ENCODE data around the gene MAST4. TPM values are rescaled to one million over a fixed set of nuclear protein-coding genes. Genes with fewer than 3 reads are reported as not detected.

MAST4 gene
- total and polyA plus RNA-seq, 2 experiments from 2014 or later: 4.2 to 6.0 TPM

DNA sequence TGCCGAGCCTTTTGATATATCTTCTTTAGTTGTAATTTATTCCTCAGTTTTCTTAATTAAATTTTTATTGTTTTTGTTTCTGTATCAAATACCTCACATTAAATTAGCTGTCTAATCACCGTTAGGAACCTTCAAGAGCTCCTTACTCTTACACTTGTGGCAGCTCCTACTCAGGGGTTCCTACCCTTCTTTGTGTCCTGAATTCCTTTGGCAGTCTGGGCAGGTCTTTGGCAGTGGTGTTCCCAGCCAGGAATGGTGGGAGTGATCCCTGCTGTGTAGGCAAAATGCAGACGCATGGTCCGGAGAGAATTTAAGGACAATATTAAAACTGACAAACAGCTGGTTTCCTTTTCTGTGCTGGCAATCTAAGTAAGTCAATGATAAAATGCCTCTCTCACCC is 41.8 kb downstream of the MAST4 start:
- H2AFZ ChIP-seq: no peak overlapping the region

DNA sequence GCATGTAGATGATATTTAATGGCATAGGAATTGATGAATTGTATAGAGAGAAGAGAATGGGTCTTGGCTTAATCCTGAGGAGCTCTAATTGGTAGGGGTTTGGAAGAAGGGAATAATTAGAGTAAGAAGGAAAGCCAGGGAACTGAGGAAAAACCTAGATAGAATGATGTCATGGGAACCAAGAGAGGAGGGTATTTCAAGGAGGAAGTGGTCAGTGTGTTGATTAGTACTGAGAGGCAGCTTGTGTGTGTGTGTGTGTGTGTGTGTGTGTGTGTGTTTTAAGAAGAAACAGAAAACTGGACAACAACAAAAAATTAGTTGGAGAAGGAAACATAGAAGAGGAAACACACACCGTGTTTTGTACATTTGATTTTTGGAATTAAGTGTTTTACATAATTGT is 42.8 kb downstream of the MAST4 start:
- Histone ChIP-seq H3K9me2 (ENCODE audit: insufficient read depth) (no peaks in the 10 kb centered on the region), H3K4me3 (no peak overlapping the region), H4K20me1 (ENCODE audit: insufficient read depth) (no peaks in the 10 kb centered on the region), H3K4me1 (ENCODE audit: insufficient read depth) (no peaks in the 10 kb centered on the region), H3K4me2 (ENCODE audit: unreplicated experiment) (no peak overlapping the region), H3K9me3 (ENCODE audit: low read depth) (no peaks in the 10 kb centered on the region), H3K27me3 (replicated peaks; ENCODE audit: insufficient read depth) (no peaks in the 10 kb centered on the region), H3F3A (ENCODE audit: insufficient read depth) (no peaks in the 10 kb centered on the region), H2AFZ (no peak overlapping the region), H3K27ac (no peak overlapping the region), H3K79me2 (ENCODE audit: insufficient read depth) (no peaks in the 10 kb centered on the region), H3K36me3 (ENCODE audit: low read depth) (no peaks in the 10 kb centered on the region), H3K9ac (no peak overlapping the region)
- in situ Hi-C loops (cut with MboI): no loop called here
- TF ChIP-seq EZH2phosphoT487 (IDR thresholded peaks at IDR 0.05; ENCODE audit: insufficient read depth, low read depth): no peak
- TF ChIP-seq EZH2 (IDR thresholded peaks at IDR 0.05; ENCODE audit: insufficient read depth, poor library complexity, severe bottlenecking): no peak
- no peak for DNase-seq
- 82 to 93% methylated on average over 1 of the region's 1 CpG for WGBS, 2 experiments (ENCODE audit: low coverage in 1 of 2, low lambda C conversion rate in 2 of 2, missing lambda C conversion rate in 2 of 2)

More for the DNA sequence above, 41.8 kb downstream of the MAST4 start:
- Histone ChIP-seq H3K4me1 (ENCODE audit: insufficient read depth) (no peaks in the 10 kb centered on the region), H3K27ac (no peak overlapping the region), H3K4me3 (no peak overlapping the region), H3K9me2 (ENCODE audit: insufficient read depth) (no peaks in the 10 kb centered on the region), H3K9ac (no peak overlapping the region), H3F3A (ENCODE audit: insufficient read depth) (no peaks in the 10 kb centered on the region), H3K36me3 (ENCODE audit: low read depth) (no peaks in the 10 kb centered on the region), H3K4me2 (ENCODE audit: unreplicated experiment) (no peak overlapping the region), H3K27me3 (replicated peaks; ENCODE audit: insufficient read depth) (no peaks in the 10 kb centered on the region), H4K20me1 (ENCODE audit: insufficient read depth) (no peaks in the 10 kb centered on the region), H3K9me3 (ENCODE audit: low read depth) (no peaks in the 10 kb centered on the region), H3K79me2 (ENCODE audit: insufficient read depth) (no peaks in the 10 kb centered on the region)
- WGBS, 2 experiments (ENCODE audit: low coverage in 1 of 2, low lambda C conversion rate in 2 of 2, missing lambda C conversion rate in 2 of 2): 41 to 51% methylated on average over 4 of the region's 4 CpGs
- in situ Hi-C loops (cut with MboI): no loop called here
- TF ChIP-seq EZH2phosphoT487 (IDR thresholded peaks at IDR 0.05; ENCODE audit: insufficient read depth, low read depth) (no peak), EZH2 (IDR thresholded peaks at IDR 0.05; ENCODE audit: insufficient read depth, poor library complexity, severe bottlenecking) (no peak)
- no peak for DNase-seq

DNA sequence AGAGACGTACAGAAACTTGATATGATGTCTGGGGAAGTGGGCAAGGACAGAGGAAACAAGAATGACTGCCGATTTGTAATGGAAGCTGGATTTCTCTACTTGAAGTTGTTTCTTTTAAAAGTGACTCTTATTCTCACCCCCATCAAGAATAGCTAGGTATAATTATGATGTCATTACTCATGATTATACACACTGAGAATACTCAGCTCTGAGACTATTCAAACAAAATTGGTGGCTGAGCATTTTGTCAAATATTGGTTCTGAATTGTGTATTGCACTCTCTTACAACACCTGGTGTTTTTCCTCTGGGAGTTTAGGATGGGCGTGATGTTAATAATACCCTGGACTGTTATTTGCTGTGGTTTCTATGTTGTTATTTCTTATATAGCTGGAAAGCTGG is 46.3 kb downstream of the MAST4 start:
- DNase-seq: no peak
- WGBS, 2 experiments (ENCODE audit: low coverage in 1 of 2, low lambda C conversion rate in 2 of 2, missing lambda C conversion rate in 2 of 2): 77 to 80% methylated on average over 3 of the region's 3 CpGs
- no peaks in the 10 kb centered on the region for H3K79me2 ChIP-seq (ENCODE audit: insufficient read depth)

GRCh38 chr5:66643387-66643786 is 47.2 kb downstream of the MAST4 start:
- TF ChIP-seq EZH2 (IDR thresholded peaks at IDR 0.05; ENCODE audit: insufficient read depth, poor library complexity, severe bottlenecking) (no peak), EZH2phosphoT487 (IDR thresholded peaks at IDR 0.05; ENCODE audit: insufficient read depth, low read depth) (no peak)
- Histone ChIP-seq H3K4me3 (peak overlapping the region; percentile 10; the same call in 1 of the 2 replicates), H3K9me2 (ENCODE audit: insufficient read depth) (no peaks in the 10 kb centered on the region; the same call in 1 of the 2 replicates), H3K4me1 (ENCODE audit: insufficient read depth) (peaks cover 6% of the 10 kb centered on the region), H3K27ac (no peak overlapping the region), H3K9ac (no peak overlapping the region), H3K36me3 (ENCODE audit: low read depth) (no peaks in the 10 kb centered on the region), H3K4me2 (ENCODE audit: unreplicated experiment) (no peak overlapping the region), H3K9me3 (ENCODE audit: low read depth) (no peaks in the 10 kb centered on the region), H3F3A (ENCODE audit: insufficient read depth) (no peaks in the 10 kb centered on the region), H4K20me1 (ENCODE audit: insufficient read depth) (no peaks in the 10 kb centered on the region), H2AFZ (peak overlapping the region; percentile 52), H3K79me2 (ENCODE audit: insufficient read depth) (no peaks in the 10 kb centered on the region), H3K27me3 (replicated peaks; ENCODE audit: insufficient read depth) (no peaks in the 10 kb centered on the region)
- in situ Hi-C loops (cut with MboI): no loop called here
- DNase-seq: no peak

More for the DNA sequence above, 46.3 kb downstream of the MAST4 start:
- no peaks in the 10 kb centered on the region for H3K9me3 ChIP-seq (ENCODE audit: low read depth)
- 0 out of 2 replicates have a peak overlapping the region, but pooled peaks have one; percentile 26 for H2AFZ ChIP-seq
- no peaks in the 10 kb centered on the region for H4K20me1 ChIP-seq (ENCODE audit: insufficient read depth)
- H3K4me3 ChIP-seq: no peak overlapping the region
- H3K27me3 ChIP-seq (replicated peaks; ENCODE audit: insufficient read depth): no peaks in the 10 kb centered on the region
- in situ Hi-C loops (cut with MboI): no loop called here
- peaks cover 6% of the 10 kb centered on the region for H3K4me1 ChIP-seq (ENCODE audit: insufficient read depth)
- H3K4me2 ChIP-seq (ENCODE audit: unreplicated experiment): no peak overlapping the region
- no peaks in the 10 kb centered on the region; the same call in 1 of the 2 replicates for H3K9me2 ChIP-seq (ENCODE audit: insufficient read depth)
- H3F3A ChIP-seq (ENCODE audit: insufficient read depth): no peaks in the 10 kb centered on the region
- H3K9ac ChIP-seq: no peak overlapping the region
- TF ChIP-seq EZH2phosphoT487 (IDR thresholded peaks at IDR 0.05; ENCODE audit: insufficient read depth, low read depth): no peak
- no peak for TF ChIP-seq EZH2 (IDR thresholded peaks at IDR 0.05; ENCODE audit: insufficient read depth, poor library complexity, severe bottlenecking)
- no peak overlapping the region for H3K27ac ChIP-seq
- H3K36me3 ChIP-seq (ENCODE audit: low read depth): no peaks in the 10 kb centered on the region

DNA sequence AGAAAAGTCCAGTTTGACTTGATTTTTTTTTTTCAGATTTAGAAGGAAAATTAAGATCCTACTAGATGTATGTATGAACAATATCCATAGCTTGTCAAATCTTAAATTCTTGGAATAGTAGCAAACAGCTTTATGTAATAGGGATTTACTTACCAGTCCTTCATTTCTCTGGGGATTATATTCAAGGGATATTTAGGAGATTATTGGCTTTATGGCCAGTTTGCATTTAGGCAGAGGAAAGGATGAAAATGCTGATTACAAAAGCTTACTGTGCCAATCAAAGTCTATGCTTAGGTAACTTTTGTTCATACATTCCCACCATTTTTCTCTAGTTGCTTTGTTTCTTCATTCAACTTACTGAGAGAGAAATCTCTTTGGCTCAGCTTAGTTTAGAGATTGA is 47.9 kb downstream of the MAST4 start:
- Histone ChIP-seq H3F3A (ENCODE audit: insufficient read depth) (no peaks in the 10 kb centered on the region), H3K79me2 (ENCODE audit: insufficient read depth) (no peaks in the 10 kb centered on the region), H3K27ac (no peak overlapping the region), H3K4me1 (ENCODE audit: insufficient read depth) (peaks cover 6% of the 10 kb centered on the region), H3K9me3 (ENCODE audit: low read depth) (no peaks in the 10 kb centered on the region), H3K4me2 (ENCODE audit: unreplicated experiment) (no peak overlapping the region), H3K27me3 (replicated peaks; ENCODE audit: insufficient read depth) (no peaks in the 10 kb centered on the region), H3K4me3 (no peak overlapping the region), H2AFZ (no peak overlapping the region), H4K20me1 (ENCODE audit: insufficient read depth) (no peaks in the 10 kb centered on the region), H3K9ac (no peak overlapping the region), H3K9me2 (ENCODE audit: insufficient read depth) (no peaks in the 10 kb centered on the region; the same call in 1 of the 2 replicates), H3K36me3 (ENCODE audit: low read depth) (no peaks in the 10 kb centered on the region)
- in situ Hi-C loops (cut with MboI): no loop called here
- DNase-seq: no peak
- TF ChIP-seq EZH2 (IDR thresholded peaks at IDR 0.05; ENCODE audit: insufficient read depth, poor library complexity, severe bottlenecking) (no peak), EZH2phosphoT487 (IDR thresholded peaks at IDR 0.05; ENCODE audit: insufficient read depth, low read depth) (no peak)
